Glutamatergic neuron (in vitro differentiated cells): ENCODE results near the gene POU2AF3. TPM values are rescaled to one million over a fixed set of nuclear protein-coding genes. Genes with fewer than 3 reads are reported as not detected.

Experiments used
- DNase-seq: peaks from one replicate; pipeline ENCODE4 v3.0.0; 2022
- H3K27ac Mint-ChIP-seq: one replicate; pipeline ENCODE4 v1.8.0; 2020; ENCODE audit warnings: mild to moderate bottlenecking, mixed read lengths, inconsistent platforms; ENCODE audit not compliant: unreplicated experiment
- H3K27me3 Mint-ChIP-seq: one replicate; pipeline ENCODE4 v1.8.0; 2020; ENCODE audit warnings: mild to moderate bottlenecking, moderate library complexity, mixed read lengths, inconsistent platforms; ENCODE audit not compliant: unreplicated experiment
- H3K36me3 Mint-ChIP-seq: one replicate; pipeline ENCODE4 v1.8.0; 2020; ENCODE audit warnings: mild to moderate bottlenecking, mixed read lengths, inconsistent platforms; ENCODE audit not compliant: unreplicated experiment
- H3K4me1 Mint-ChIP-seq: one replicate; pipeline ENCODE4 v1.8.0; 2020; ENCODE audit warnings: mild to moderate bottlenecking, low read depth, mixed read lengths, inconsistent platforms; ENCODE audit not compliant: unreplicated experiment
- H3K4me3 Mint-ChIP-seq: one replicate; pipeline ENCODE4 v1.8.0; 2020; ENCODE audit warnings: mild to moderate bottlenecking, mixed read lengths, inconsistent platforms; ENCODE audit not compliant: unreplicated experiment
- H3K9me3 Mint-ChIP-seq: one replicate; pipeline ENCODE4 v1.8.0; 2020; ENCODE audit warnings: mild to moderate bottlenecking, moderate library complexity, mixed read lengths, inconsistent platforms; ENCODE audit not compliant: unreplicated experiment
- CTCF ChIP-seq: fragments of 200-600 bp; sonication (generic); IDR thresholded peaks from one replicate; pipeline ENCODE4 v1.5.0; 2021; ENCODE audit not compliant: partially characterized antibody, unreplicated experiment
- total RNA-seq: library from RNA; stranded (reverse); fragmentation: NEBNext Ultra II Directional; extraction: Animal tissue kit (Norgen Biotek cat#: 25700); gene quantifications from one replicate; pipeline ENCODE4 v1.2.1, GENCODE V29; 2021; ENCODE audit not compliant: unreplicated experiment

POU2AF3 gene
- total RNA-seq, 1 donor from 2014 or later = not detected

DNA sequence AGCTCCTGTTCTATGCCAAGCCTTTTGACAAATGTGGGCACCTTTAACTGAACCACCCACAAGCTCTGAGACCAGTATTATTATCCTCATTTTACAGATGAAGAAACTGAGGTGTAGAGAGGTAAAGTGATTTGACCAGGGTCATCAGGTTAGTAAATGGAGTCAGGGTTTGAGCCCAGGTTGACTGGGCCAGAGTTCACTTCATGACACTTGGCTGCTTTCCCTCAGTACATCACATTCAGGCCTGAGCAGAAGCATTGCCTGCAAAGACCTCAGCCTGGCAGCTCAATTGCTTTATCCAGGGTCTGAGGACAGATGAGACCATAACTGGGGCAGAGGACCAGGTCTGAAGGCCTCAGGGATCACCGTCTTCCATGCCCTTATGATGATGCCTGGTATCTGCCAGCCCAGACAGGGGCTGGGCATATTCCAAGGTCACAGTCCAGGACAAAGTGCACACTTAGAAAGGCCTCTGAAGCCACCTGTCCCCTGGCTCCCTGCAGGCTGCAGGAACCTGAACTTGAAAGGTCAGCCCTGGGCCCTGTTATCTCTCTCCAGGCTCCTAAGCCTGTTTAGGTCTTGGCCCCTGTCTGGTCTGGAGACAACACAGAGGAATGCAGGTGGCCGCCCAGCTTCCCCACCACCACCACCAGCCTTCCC, 32.0 kb downstream of the POU2AF3 start:
- H3K9me3 Mint-ChIP-seq = no peaks in the 10 kb centered on the region
- no peak for DNase-seq
- no peak overlapping the region for H3K27ac Mint-ChIP-seq
- H3K27me3 Mint-ChIP-seq = no peaks in the 10 kb centered on the region
- no peak overlapping the region for H3K4me3 Mint-ChIP-seq
- TF ChIP-seq CTCF = no peak
- no peaks in the 10 kb centered on the region for H3K36me3 Mint-ChIP-seq
- H3K4me1 Mint-ChIP-seq = peaks cover 2% of the 10 kb centered on the region

GRCh38 chr11:111331711-111332479, 33.5 kb downstream of the POU2AF3 start:
- DNase-seq = no peak
- Mint-ChIP-seq H3K27ac (no peak overlapping the region), H3K4me1 (peaks cover 2% of the 10 kb centered on the region), H3K4me3 (no peak overlapping the region), H3K27me3 (no peaks in the 10 kb centered on the region), H3K36me3 (no peaks in the 10 kb centered on the region), H3K9me3 (no peaks in the 10 kb centered on the region)
- TF ChIP-seq CTCF = no peak

- TF ChIP-seq CTCF = no peak
- no peak for DNase-seq
- Mint-ChIP-seq H3K27me3 (no peaks in the 10 kb centered on the region), H3K9me3 (no peaks in the 10 kb centered on the region), H3K4me1 (peaks cover 2% of the 10 kb centered on the region), H3K27ac (no peak overlapping the region), H3K4me3 (no peak overlapping the region), H3K36me3 (no peaks in the 10 kb centered on the region)
Measured at GRCh38 chr11:111334532-111335502, 36.5 kb downstream of the POU2AF3 start.

GRCh38 chr11:111335549-111335948, 37.2 kb downstream of the POU2AF3 start:
- Mint-ChIP-seq H3K9me3 (no peaks in the 10 kb centered on the region), H3K36me3 (no peaks in the 10 kb centered on the region), H3K27me3 (no peaks in the 10 kb centered on the region), H3K4me1 (peaks cover 2% of the 10 kb centered on the region), H3K4me3 (no peak overlapping the region), H3K27ac (no peak overlapping the region)
- no peak for DNase-seq
- TF ChIP-seq CTCF = no peak
